ENCODE data around the gene MIA. TPM values are rescaled to one million over a fixed set of nuclear protein-coding genes. Genes with fewer than 3 reads are reported as not detected.

The MIA gene
- total and polyA plus RNA-seq, 9 of the 15 experiments (the other 6 are each of a cell fraction or from before 2014, with no cell fraction given), result 0.21 TPM; not detected in 8

GRCh38 chr19:40750874-40751537 lies 24.3 kb upstream of the MIA start, which contains the start of gene SNRPA (continued):
- TF ChIP-seq MTF1 (CRISPR knock-in tag; IDR thresholded peaks at IDR 0.05; ENCODE audit: borderline replicate concordance), result no peak
- TF ChIP-seq PCBP1 (IDR thresholded peaks at IDR 0.05; ENCODE audit: low read depth, low read length, poor library complexity, severe bottlenecking), result no peak
- no peak for TF ChIP-seq NCOA4 (IDR thresholded peaks at IDR 0.05; ENCODE audit: partially characterized antibody)
- TF ChIP-seq NR4A1 (CRISPR knock-in tag; IDR thresholded peaks at IDR 0.05), result no peak
- TF ChIP-seq NR4A1 (tag; IDR thresholded peaks at IDR 0.05), result no peak; the same call in 1 of the 2 replicates
- TF ChIP-seq JUND (IDR thresholded peaks at IDR 0.05; ENCODE audit: borderline replicate concordance, low read depth, low read length), result 0 out of 2 replicates have a peak, but pooled peaks have one; percentile 3
- no peak for TF ChIP-seq JUND (tag; IDR thresholded peaks at IDR 0.05; ENCODE audit: borderline replicate concordance, low read depth, low read length)
- peak; percentile 48 for TF ChIP-seq GABPA (tag; conservative IDR thresholded peaks at IDR 0.05; ENCODE audit: low read depth)
- 0 out of 4 replicates have a peak, but pooled peaks of 1 of the 2 experiments have one; percentile 19 for TF ChIP-seq ARNT (IDR thresholded peaks at IDR 0.05)
- peak; percentile 46; the same call in 1 of the 2 replicates for TF ChIP-seq E2F1 (CRISPR knock-in tag; IDR thresholded peaks at IDR 0.05)
- TF ChIP-seq, protein P1, sequence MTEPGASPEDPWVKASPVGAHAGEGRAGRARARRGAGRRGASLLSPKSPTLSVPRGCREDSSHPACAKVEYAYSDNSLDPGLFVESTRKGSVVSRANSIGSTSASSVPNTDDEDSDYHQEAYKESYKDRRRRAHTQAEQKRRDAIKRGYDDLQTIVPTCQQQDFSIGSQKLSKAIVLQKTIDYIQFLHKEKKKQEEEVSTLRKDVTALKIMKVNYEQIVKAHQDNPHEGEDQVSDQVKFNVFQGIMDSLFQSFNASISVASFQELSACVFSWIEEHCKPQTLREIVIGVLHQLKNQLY (CRISPR knock-in tag; conservative IDR thresholded peaks at IDR 0.05), result no peak
- no peak for TF ChIP-seq XRCC3 (IDR thresholded peaks at IDR 0.05)
- TF ChIP-seq SMARCB1 (IDR thresholded peaks at IDR 0.05; ENCODE audit: insufficient read length, low read depth), result no peak
- no peak for TF ChIP-seq ZBTB8A (IDR thresholded peaks at IDR 0.05; ENCODE audit: partially characterized antibody)
- TF ChIP-seq FUS (optimal IDR thresholded peaks at IDR 0.05; ENCODE audit: low read depth, low read length), result no peak
- TF ChIP-seq TCF7L2 (IDR thresholded peaks at IDR 0.05; ENCODE audit: low read depth, low read length), result no peak
- TF ChIP-seq GABPB2 (CRISPR knock-in tag; conservative IDR thresholded peaks at IDR 0.05), result no peak
- TF ChIP-seq ZNF239 (CRISPR knock-in tag; IDR thresholded peaks at IDR 0.05), result no peak
- TF ChIP-seq, protein P2, sequence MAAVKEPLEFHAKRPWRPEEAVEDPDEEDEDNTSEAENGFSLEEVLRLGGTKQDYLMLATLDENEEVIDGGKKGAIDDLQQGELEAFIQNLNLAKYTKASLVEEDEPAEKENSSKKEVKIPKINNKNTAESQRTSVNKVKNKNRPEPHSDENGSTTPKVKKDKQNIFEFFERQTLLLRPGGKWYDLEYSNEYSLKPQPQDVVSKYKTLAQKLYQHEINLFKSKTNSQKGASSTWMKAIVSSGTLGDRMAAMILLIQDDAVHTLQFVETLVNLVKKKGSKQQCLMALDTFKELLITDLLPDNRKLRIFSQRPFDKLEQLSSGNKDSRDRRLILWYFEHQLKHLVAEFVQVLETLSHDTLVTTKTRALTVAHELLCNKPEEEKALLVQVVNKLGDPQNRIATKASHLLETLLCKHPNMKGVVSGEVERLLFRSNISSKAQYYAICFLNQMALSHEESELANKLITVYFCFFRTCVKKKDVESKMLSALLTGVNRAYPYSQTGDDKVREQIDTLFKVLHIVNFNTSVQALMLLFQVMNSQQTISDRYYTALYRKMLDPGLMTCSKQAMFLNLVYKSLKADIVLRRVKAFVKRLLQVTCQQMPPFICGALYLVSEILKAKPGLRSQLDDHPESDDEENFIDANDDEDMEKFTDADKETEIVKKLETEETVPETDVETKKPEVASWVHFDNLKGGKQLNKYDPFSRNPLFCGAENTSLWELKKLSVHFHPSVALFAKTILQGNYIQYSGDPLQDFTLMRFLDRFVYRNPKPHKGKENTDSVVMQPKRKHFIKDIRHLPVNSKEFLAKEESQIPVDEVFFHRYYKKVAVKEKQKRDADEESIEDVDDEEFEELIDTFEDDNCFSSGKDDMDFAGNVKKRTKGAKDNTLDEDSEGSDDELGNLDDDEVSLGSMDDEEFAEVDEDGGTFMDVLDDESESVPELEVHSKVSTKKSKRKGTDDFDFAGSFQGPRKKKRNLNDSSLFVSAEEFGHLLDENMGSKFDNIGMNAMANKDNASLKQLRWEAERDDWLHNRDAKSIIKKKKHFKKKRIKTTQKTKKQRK (IDR thresholded peaks at IDR 0.05; ENCODE audit: borderline replicate concordance, low read depth, low read length), result no peak; the same call in 1 of the 2 replicates
- no peak for TF ChIP-seq DACH1 (IDR thresholded peaks at IDR 0.05; ENCODE audit: partially characterized antibody)
- no peak for TF ChIP-seq ZNF146 (CRISPR knock-in tag; IDR thresholded peaks at IDR 0.05; ENCODE audit: unreplicated experiment)
- no peak for TF ChIP-seq BMI1 (IDR thresholded peaks at IDR 0.05; ENCODE audit: low read length)
- peak; percentile 78; the same call in 1 of the 2 replicates for TF ChIP-seq ZZZ3 (IDR thresholded peaks at IDR 0.05)

Measured in K562 (cell line).